ENCODE data around the gene RAB27B.

The RAB27B gene

DNA sequence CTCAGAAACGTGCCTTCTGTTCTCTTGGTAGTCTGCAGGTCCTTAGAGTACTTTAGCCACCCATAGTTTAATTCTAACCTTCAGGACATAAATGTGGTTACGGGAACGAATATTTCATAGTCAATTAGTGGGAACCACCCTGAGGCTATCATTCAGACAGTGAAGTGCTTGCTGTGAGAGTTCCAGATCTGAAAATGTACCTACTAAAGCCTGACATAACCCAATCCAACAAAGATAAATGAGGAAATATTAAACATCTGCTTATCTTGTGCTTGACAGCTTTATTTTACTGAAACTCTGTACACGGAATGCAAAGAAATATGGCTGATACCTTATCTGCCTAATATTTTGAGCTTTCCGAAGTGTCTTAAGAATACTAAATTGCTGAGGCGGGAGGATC lies 43.0 kb downstream of the RAB27B start:
- DNase-seq (ENCODE audit: low spot score), result no peak

DNA sequence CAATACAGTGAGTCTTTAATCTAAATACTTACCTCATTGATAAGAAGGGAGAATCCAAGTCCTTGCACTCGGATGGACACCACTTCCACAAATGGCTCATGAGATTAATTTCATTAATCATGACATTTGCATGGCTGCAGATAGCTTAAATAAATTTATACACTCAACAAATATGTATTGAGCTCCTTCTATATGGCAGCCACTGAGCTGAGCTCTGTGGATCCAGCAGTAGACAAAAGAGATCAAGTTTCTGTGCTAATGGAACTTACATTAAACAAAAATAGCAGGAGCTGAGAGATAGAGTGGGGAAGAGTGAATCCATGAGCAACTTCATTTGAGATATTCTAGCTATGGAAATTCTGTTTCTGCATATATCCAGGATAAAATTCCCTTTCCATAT lies 44.4 kb downstream of the RAB27B start:
- DNase-seq (ENCODE audit: low spot score), result no peak

GRCh38 chr18:54873884-54874255 lies 45.6 kb downstream of the RAB27B start:
- DNase-seq (ENCODE audit: low spot score), result no peak

GRCh38 chr18:54875063-54875462 lies 46.8 kb downstream of the RAB27B start:
- DNase-seq (ENCODE audit: low spot score), result no peak

- no peak for DNase-seq (ENCODE audit: low spot score)
These were observed 48.8 kb downstream of the RAB27B start for GRCh38 chr18:54877076-54877475.

DNA sequence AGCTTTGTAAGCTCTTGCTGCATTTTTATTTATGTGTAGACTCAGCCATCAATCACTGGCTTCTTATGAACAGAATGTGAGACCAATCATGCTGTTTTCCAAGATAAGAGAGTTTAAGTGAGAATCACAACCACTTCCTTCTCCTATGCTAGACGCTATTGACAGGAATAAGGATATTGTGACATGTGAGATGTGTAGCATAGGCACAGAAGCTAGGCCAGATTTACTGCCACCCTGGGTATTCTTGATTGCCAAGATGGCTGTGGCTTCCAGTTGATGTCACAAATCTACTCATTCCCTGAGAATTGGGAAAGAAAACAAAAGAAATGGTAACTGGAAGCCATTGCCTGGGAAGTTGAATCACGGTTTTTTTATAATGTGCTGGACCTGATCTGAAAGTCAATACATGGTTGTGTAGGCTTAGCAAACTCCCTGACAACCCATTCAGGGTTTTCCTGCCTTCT lies 49.9 kb downstream of the RAB27B start:
- no peak for DNase-seq (ENCODE audit: low spot score)

DNA sequence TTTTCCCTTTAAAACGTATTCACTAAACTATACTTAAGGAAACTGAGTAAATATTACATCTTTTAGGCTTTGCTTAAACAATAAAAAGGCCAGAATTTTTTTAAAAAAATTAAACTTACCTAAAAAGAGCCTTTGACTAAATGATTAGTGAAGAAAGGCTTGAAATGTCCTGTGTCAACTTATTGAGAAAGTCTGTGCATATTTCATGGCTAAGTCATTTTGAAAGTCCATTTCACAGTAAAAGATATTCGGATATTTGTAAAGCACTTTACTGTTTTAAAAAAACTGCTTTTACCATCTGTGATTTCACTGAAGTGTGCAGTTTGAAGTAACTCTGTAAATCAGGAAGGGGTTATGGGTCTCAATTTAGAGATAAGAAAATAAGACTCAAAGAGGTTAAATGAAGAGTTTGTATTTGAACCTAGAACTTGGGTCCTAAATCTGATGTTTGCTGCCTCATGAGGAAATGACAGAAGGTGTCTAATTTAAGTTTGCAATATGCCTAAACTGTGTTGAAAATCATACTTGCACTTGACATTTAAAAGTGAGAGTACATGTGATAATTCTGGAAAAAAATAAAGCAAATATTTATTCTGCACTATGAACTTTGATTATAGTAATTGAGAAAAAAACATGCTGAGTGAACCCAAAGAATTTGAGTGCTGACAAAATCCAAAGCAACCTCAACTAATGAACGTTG lies 50.5 kb downstream of the RAB27B start:
- DNase-seq (ENCODE audit: low spot score), result no peak

DNA sequence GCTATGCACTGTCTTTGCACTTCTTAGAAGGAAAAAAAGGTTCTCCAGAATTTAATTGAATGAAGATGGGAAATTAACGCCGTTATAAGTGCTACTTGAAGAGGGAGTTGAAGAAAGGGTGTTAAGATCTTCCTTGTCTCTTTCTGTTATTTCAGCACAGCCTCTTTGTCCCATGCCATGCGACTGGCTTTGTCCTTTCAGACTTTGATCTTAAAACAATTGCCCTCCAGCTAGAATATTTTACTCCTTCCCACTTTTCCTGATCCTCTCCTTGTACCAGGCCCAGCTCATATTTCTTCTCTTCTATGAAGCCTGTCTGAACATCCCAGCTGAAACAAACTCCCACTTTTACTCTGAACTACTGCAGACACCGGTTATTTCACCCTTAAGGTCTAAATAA lies 51.4 kb downstream of the RAB27B start:
- no peak for DNase-seq (ENCODE audit: low spot score)

GRCh38 chr18:54880395-54881105 lies 52.3 kb downstream of the RAB27B start:
- no peak for DNase-seq (ENCODE audit: low spot score)

DNA sequence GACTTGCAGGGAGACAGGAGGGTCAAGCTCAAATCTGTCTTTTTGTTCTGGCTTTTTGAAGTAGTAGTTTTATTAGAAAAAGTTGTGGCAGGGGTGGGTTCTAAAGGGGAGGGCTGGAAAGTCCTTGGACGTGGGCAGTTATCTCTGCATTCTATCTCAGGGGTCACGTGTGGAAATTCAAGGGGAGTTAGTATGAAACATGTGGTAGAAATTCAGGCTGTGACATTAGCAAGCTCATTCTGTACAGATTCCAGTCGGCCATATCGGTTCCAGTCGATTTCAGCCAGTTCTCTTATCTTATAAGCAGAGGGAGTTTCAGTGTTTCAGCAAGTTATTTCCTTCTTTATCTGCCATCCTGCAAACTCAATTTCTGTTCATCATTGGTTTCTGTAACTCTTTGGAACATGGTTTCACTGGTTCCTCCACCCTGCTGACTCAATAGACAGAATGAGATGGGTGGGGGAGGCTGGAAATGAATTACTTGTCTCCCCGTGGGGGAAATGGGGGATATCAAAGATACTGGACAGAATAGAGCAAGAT lies 53.0 kb downstream of the RAB27B start:
- DNase-seq (ENCODE audit: low spot score), result no peak

GRCh38 chr18:54882318-54882717 lies 54.0 kb downstream of the RAB27B start:
- DNase-seq (ENCODE audit: low spot score), result no peak

DNA sequence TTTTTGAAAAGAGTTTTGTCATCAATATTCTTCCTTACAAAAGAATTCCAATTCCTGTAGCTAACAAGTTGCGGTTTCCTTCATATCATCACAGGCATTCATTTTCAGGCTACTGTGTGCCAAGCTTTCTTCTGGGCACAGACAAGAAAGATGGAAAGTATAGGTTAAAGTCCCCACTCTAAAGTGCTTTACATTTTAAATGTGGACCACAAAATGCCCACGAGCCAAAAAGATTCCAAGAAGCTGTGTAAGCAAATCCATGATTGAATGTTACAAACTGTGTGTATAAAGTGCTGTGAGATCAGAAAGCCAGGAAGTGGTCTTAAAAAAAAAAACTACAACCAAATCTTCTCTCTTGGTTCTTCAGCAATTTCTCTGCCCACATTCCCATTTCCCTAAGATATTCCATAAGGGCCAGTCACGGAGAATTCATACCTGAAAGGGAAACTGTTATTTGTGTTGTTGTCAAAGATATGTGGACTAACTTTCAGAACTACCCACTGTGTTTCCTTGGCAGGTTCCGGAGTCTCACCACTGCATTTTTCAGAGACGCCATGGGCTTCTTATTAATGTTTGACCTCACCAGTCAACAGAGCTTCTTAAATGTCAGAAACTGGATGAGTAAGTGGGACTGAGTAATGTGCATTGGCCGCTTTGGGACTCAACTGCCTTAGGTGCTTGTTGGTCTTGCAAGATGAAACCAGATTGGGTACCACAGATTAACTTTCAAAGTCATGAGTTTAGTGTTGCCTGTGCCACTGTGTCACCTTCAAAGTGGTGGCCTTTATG lies 55.7 kb downstream of the RAB27B start:
- DNase-seq (ENCODE audit: low spot score), result no peak

DNA sequence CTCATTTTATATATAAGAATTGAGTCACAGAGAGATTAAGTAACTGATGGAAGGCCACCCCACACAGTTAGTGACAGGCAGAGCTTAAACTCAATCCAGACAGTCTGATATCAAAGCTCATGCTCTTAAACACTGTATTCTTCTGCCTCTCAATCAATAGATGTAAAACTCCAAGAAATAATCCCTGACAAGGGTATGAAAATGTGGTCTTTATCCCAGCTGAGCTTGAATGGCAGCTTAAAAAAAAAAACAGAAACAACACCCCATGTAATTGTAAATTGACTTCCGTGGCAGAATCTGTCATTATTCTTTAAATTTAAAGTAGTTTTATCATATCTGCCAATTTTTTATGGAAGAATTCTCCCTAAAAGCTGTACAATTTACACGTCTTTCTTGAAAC lies 60.1 kb downstream of the RAB27B start:
- no peak for DNase-seq (ENCODE audit: low spot score)

DNA sequence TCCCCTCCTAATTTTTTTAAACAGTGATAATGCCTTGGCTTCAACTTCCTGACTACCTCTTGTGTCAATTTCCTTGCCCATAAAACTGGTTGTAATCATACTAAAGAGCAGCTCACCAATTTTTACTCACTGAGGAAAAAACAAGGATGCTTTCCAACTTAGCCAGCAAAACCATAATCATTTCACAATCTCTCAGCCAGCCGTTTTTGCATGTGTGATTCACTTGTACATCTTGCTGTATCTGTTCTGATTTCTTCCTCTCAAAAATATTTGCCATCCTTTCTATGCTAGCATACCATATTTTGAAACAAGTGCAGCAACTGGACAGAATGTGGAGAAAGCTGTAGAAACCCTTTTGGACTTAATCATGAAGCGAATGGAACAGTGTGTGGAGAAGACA lies 60.7 kb downstream of the RAB27B start:
- DNase-seq (ENCODE audit: low spot score), result no peak

DNA sequence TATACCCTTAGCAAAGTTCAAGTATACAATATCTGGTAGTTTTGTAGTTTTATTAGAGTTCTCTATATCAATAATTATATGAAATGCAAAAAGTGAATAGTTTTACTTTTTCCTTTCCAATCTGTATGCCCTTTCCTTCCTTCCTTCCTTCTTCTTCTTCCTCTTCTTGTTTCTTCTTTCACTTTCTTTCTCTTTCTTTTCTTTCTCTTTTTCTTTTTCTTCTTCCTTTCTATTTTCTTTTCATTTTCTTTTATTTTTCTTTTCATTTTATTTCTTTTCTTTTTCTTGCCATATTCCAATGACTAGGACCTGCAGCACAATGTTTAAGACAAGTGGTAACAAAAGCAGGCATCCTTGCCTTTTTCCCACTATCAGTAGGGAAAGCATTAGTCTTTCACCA lies 71.2 kb downstream of the RAB27B start:
- no peak for DNase-seq (ENCODE audit: low spot score)

- DNase-seq (ENCODE audit: low spot score), result no peak
These were observed 72.0 kb downstream of the RAB27B start for GRCh38 chr18:54900290-54900689.

DNA sequence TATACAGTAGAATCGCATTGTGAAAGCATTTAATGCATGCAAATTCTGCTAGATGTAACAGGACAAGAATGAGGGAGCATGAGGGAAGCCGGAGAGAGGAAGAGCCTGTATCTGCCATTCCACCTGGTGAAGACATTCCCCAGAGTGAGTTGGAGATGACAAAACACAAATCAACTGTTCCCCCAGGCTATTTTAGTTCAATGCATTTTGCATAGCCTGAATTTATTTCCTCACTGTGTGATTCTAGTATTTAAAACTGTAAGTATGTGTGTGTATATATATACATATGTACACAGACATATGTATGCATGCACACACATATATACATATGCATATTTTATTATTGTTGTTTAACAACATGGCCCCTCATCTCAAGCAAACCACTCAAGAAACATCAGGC lies 76.3 kb downstream of the RAB27B start:
- DNase-seq (ENCODE audit: low spot score), result no peak

DNA sequence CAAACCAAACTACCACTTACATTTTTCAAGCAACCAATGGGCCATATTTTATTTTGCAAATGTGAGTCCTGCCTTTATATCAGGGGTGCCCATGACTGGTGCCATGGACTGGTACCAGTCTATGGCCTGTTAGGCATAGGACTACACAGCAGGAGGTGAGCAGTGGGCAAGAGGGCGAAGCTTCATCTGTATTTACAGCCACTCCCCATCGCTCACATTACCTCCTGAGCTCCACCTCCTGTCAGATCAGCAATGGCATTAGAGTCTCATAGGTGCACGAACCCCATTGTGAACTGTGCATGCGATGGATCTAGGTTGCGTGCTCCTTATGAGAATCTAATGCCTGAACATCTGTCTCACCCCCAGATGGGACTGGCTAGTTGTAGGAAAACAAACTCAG lies 77.4 kb downstream of the RAB27B start:
- DNase-seq (ENCODE audit: low spot score), result no peak

DNA sequence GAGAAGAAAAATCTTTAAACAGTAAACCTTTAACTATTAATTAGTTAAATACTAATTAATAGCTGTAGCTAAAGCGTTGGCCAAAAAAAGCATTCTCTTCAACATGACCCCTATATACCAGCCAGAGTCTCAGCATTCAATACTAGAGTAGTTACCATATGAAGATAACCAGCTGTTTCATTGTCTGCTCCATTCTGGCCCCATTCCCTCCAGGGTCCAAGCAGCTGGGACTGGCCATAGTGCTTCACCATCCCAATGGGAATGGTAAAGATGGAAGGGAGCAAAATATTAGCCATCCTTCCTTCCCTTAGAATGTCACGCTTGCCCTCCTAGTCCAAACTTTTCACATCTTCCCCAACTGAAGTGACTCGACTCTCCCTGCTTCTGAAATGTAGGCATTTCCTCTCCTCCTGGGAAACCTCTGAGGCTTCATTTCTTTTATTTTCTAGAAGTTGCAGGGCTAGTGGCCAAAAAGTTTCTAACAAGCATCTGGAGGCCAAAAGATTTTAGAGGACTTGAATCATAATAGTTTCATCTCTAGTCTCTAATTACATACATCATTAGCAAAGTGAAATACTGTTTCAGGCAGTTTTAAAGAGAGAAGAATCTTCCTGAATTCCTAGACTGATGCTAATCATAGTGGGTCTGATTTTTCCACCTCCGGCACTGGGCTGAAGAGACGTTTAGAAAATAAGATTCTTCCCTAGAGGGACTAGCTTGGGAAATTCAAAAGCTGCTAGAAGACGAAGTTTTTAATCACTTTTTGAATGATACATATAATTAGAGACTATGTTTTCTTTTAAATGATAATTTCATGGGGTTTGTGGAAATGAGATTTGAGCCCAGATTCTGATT lies 78.3 kb downstream of the RAB27B start:
- no peak for DNase-seq (ENCODE audit: low spot score)

DNA sequence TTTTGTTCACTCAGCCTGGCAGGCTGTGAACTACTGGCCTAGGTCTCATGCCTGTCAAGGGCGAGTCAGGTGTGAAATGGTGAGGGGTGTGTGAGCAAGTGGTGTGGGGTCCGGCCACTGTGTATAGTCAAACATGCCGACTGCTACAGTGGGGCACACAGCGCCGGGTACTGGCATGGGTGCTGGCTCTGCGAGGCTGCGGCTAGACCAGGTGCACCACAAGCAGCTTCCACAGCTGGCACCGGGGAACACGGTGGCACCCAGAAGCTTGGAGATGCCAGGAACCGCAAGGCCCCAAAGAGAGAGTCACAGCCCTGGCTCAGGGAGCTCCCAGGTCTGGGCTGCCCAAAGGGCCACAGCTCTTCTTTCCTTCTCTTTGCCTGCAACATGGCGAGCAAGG lies 81.3 kb downstream of the RAB27B start:
- no peak for DNase-seq (ENCODE audit: low spot score)

DNA sequence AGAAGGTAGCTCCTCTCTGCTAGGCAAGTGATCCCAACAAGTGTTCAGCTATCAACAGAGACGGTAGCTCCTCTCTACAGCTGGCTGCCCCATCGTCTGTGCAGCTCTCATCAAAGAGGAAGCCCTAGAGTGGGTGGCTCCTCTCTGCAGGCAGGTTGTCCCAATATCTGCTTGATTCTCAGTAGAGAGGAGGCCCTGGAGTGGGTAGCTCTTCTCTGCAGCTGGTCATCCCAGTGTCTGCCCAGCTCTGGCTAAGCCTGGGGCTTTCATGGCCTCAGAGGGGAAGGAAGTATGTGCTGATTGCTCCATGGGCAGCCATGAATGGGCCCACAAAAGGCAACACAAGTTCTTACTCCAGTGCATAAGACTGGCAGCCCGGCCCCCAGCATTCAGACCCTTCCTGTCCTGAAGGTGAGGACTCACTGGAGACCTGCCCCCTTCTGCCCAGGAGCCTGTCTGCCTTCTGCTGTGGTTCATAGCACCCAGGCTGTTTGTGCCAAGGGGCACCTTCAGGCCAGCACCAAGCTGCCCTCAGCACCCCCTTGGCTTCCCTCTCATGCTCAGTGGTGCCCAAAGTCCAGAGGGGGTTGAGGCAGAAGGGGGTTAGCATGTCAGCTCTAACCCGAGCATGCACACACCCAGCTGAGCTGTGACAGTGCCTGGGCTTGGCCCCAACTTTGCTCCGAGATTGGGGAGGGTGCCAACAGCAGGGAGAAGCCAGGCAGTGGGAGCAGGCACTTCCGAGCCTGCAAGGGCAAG lies 82.1 kb downstream of the RAB27B start:
- no peak for DNase-seq (ENCODE audit: low spot score)
